Left forelimb (tissue), 1 donor: ENCODE results near the gene TIPRL.
"Not testable (repeated sequence)": the region's sequence is repeated elsewhere in the genome, so short reads cannot be mapped to it uniquely, and the experiment has no call there.

Experiments
- DNase-seq: peaks from one replicate; pipeline ENCODE4 v3.0.0-alpha.2; 2018; ENCODE audit warnings: low spot score

TIPRL gene

GRCh38 chr1:168178638-168179437 is at the start of gene TIPRL:
TSS of gene TIPRL (plus strand) at chr1:168178962. CDS start at chr1:168179078, 116 bp downstream.
- DNase-seq = peak; percentile 95

GRCh38 chr1:168129933-168130332 is 48.8 kb upstream of the TIPRL start:
- no peak for DNase-seq

- DNase-seq = no peak
Observed at GRCh38 chr1:168134132-168134531, 44.6 kb upstream of the TIPRL start.

GRCh38 chr1:168134642-168135041 is 44.1 kb upstream of the TIPRL start:
- DNase-seq = no peak

- DNase-seq = no peak
Observed at GRCh38 chr1:168135116-168135920, 43.4 kb upstream of the TIPRL start.

GRCh38 chr1:168135921-168136708 is 42.6 kb upstream of the TIPRL start:
- peak; percentile 73 for DNase-seq

- DNase-seq = peak; percentile 86
Observed at GRCh38 chr1:168136709-168137514, 41.9 kb upstream of the TIPRL start, which contains the start of gene GPR161. TSS of gene GPR161 (minus strand) at chr1:168136930. CDS start at chr1:168104850, 32,080 bp downstream.

GRCh38 chr1:168137515-168137821 is 41.3 kb upstream of the TIPRL start:
- no peak for DNase-seq

GRCh38 chr1:168138134-168138533 is 40.6 kb upstream of the TIPRL start:
- DNase-seq = no peak

GRCh38 chr1:168139070-168139469 is 39.7 kb upstream of the TIPRL start:
- DNase-seq = no peak

- DNase-seq = no peak
Observed at GRCh38 chr1:168141871-168142385, 36.8 kb upstream of the TIPRL start.

GRCh38 chr1:168145184-168146159 is 33.3 kb upstream of the TIPRL start:
- peak; percentile 84 for DNase-seq

- no peak for DNase-seq
Observed at GRCh38 chr1:168146160-168146539, 32.6 kb upstream of the TIPRL start.

GRCh38 chr1:168146626-168147025 is 32.1 kb upstream of the TIPRL start:
- no peak for DNase-seq

- DNase-seq = no peak
Observed at GRCh38 chr1:168148916-168149315, 29.8 kb upstream of the TIPRL start.

- DNase-seq = no peak
Observed at GRCh38 chr1:168150283-168150682, 28.5 kb upstream of the TIPRL start.

- DNase-seq = no peak
Observed at GRCh38 chr1:168151935-168152334, 26.8 kb upstream of the TIPRL start.

GRCh38 chr1:168154707-168155106 is 24.1 kb upstream of the TIPRL start:
- not testable (repeated sequence) for DNase-seq

- no peak for DNase-seq
Observed at GRCh38 chr1:168155910-168156309, 22.9 kb upstream of the TIPRL start.

- no peak for DNase-seq
Observed at GRCh38 chr1:168157638-168158037, 21.1 kb upstream of the TIPRL start.
